HG03025 (cell line): Measurements from ENCODE around the gene IMMP2L.
A peak's percentile ranks its signal among the peaks of the same experiment; 100 is the strongest.

Experiments used
- ATAC-seq: cut with Tn5 transposase; IDR thresholded peaks from one replicate; pipeline ENCODE4 v1.9.1; 2021; ENCODE audit warnings: mild to moderate bottlenecking, moderate library complexity; ENCODE audit not compliant: unreplicated experiment, low FRiP score

The IMMP2L gene

GRCh38 chr7:111018960-111019736, 543.1 kb downstream of the IMMP2L start:
- no peak for ATAC-seq

- no peak for ATAC-seq
These were observed 543.8 kb downstream of the IMMP2L start for GRCh38 chr7:111018447-111018846.

- no peak for ATAC-seq
These were observed 548.2 kb downstream of the IMMP2L start for GRCh38 chr7:111014079-111014478.

- ATAC-seq = peak; percentile 94
These were observed 549.3 kb downstream of the IMMP2L start for GRCh38 chr7:111012799-111013675.

GRCh38 chr7:111012149-111012548, 550.1 kb downstream of the IMMP2L start:
- ATAC-seq = no peak

GRCh38 chr7:111011520-111011919, 550.8 kb downstream of the IMMP2L start:
- ATAC-seq = no peak

- no peak for ATAC-seq
These were observed 551.5 kb downstream of the IMMP2L start for GRCh38 chr7:111010798-111011197.

- ATAC-seq = no peak
These were observed 552.7 kb downstream of the IMMP2L start for GRCh38 chr7:111009526-111010040.

GRCh38 chr7:111006691-111007090, 555.6 kb downstream of the IMMP2L start:
- ATAC-seq = no peak

GRCh38 chr7:111006040-111006439, 556.3 kb downstream of the IMMP2L start:
- no peak for ATAC-seq

GRCh38 chr7:111005445-111005844, 556.8 kb downstream of the IMMP2L start:
- ATAC-seq = no peak

GRCh38 chr7:111004310-111004901, 557.9 kb downstream of the IMMP2L start:
- ATAC-seq = no peak

GRCh38 chr7:111003883-111004282, 558.4 kb downstream of the IMMP2L start:
- no peak for ATAC-seq

- no peak for ATAC-seq
These were observed 568.0 kb downstream of the IMMP2L start for GRCh38 chr7:110994028-110994967.

- no peak for ATAC-seq
These were observed 573.3 kb downstream of the IMMP2L start for GRCh38 chr7:110988890-110989501.

GRCh38 chr7:110988348-110988747, 573.9 kb downstream of the IMMP2L start:
- ATAC-seq = no peak

GRCh38 chr7:110987127-110987693, 575.1 kb downstream of the IMMP2L start:
- ATAC-seq = no peak

GRCh38 chr7:110983822-110984456, 578.4 kb downstream of the IMMP2L start:
- no peak for ATAC-seq
